Small intestine (tissue), 7 donors: ENCODE data around the gene TMED7. TPM values are rescaled to one million over a fixed set of nuclear protein-coding genes. Genes with fewer than 3 reads are reported as not detected.

Source experiments
- DNase-seq, 2 donors: peaks; one replicate each; pipeline versions ENCODE4 v3.0.0 to v3.0.0-alpha.2; 2013
- FAIRE-seq: peaks from 2 replicates; lab custom pipeline; 2012; peaks lifted over from hg19 to GRCh38; lab: Jason Lieb, UNC
- H3K27ac ChIP-seq, 3 donors: one replicate each; pipeline ENCODE4 v1.5.1; 2013; ENCODE audit warnings: low read length in 2 of 3, mild to moderate bottlenecking in 2 of 3, control low read depth in 1 of 3, inconsistent platforms in 1 of 3, low read depth in 1 of 3, moderate library complexity in 1 of 3
- H3K27me3 ChIP-seq, 3 donors: one replicate each; pipeline ENCODE4 v1.6.1; 2013; ENCODE audit warnings: low read length in 3 of 3, inconsistent platforms in 1 of 3; ENCODE audit not compliant: control insufficient read depth in 3 of 3, insufficient read depth in 3 of 3
- H3K36me3 ChIP-seq, 3 donors: one replicate each; pipeline ENCODE4 v1.6.1; 2013; ENCODE audit warnings: low read length in 3 of 3, inconsistent platforms in 1 of 3, low read depth in 1 of 3, mild to moderate bottlenecking in 1 of 3, moderate library complexity in 1 of 3; ENCODE audit not compliant: control insufficient read depth in 3 of 3, insufficient read depth in 2 of 3
- H3K4me1 ChIP-seq, 3 donors: one replicate each; pipeline ENCODE4 v1.6.1; 2013; ENCODE audit warnings: low read length in 2 of 3, inconsistent platforms in 1 of 3, low read depth in 1 of 3, mild to moderate bottlenecking in 1 of 3, moderate library complexity in 1 of 3; ENCODE audit not compliant: control insufficient read depth in 3 of 3, insufficient read depth in 2 of 3
- H3K4me3 ChIP-seq, 3 donors: one replicate each; pipeline ENCODE4 v1.5.1; 2013; ENCODE audit warnings: low read length in 3 of 3, control low read depth in 1 of 3, inconsistent platforms in 1 of 3, low read depth in 1 of 3, mild to moderate bottlenecking in 1 of 3, moderate library complexity in 1 of 3
- H3K9me3 ChIP-seq, 2 donors: one replicate each; pipeline ENCODE4 v1.6.1; 2013; ENCODE audit warnings: low read depth in 1 of 2, low read length in 1 of 2; ENCODE audit not compliant: control insufficient read depth in 2 of 2, insufficient read depth in 1 of 2
- WGBS, 3 donors: extraction: QIAGEN DNeasy Blood & Tissue Kit; methylation state at CpG; one replicate each; pipeline ENCODE4 v1.1.7; 2013; 5-methylcytosine and 5-hydroxymethylcytosine counted together
- polyA plus RNA-seq, 4 donors: library from polyadenylated mRNA; stranded (reverse) in 3 of 4; unstranded in 1 of 4; fragments of 200-250 nt in 3 of 4; fragments of 120-200 nt in 1 of 4; gene quantifications; one replicate each; pipeline versions ENCODE4 v1.2.1 to v1.2.3, GENCODE V29; 2013
- donor health status: healthy with polysubstance abuse.
- donor health status: control.
- donor health status: control.
- donor health status: Bipolar disorder and iron deficiency.
- donor health status: healthy.

The TMED7 gene
- polyA plus RNA-seq, 4 donors = 12.7 to 128 (median 25.7) TPM

DNA sequence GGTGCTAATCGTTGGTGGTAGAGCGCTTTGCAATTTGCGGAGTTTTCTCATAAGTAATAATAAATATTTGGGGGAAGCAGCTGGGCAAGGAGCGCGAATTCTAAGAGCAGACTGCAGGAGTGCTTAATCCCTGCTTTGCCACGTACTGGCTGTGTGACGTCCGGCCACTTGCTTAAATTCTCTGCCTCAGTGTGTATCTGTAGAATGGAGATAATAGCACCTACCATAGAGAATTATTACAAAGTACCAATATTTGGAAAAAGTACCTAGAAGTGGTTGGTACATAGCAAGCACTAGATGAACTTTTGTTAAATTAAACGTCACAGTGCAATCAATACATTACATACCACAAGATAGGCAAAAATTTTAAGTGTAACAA, 598 bp upstream of the TMED7 start:
- peak overlapping the region; percentile 70 to 98 (median 97) for H3K27ac ChIP-seq
- no peak for FAIRE-seq
- H3K9me3 ChIP-seq = no peaks in the 10 kb centered on the region
- DNase-seq = no peak
- H3K4me1 ChIP-seq = peaks cover 2 to 20% (median 17%) of the 10 kb centered on the region in 3 donors
- H3K36me3 ChIP-seq = no peaks in the 10 kb centered on the region
- no peaks in the 10 kb centered on the region for H3K27me3 ChIP-seq
- WGBS, 3 donors = 0 to 1% (median 0%) methylated on average over 9 of the region's 9 CpGs
- H3K4me3 ChIP-seq = peak overlapping the region; percentile 17 to 89 (median 55)

GRCh38 chr5:115624994-115625393, 842 bp downstream of the TMED7 start:
- H3K4me3 ChIP-seq = peak overlapping the region; percentile 78 to 92 (median 89)
- WGBS, 3 donors = 9 to 24% (median 13%) methylated on average over 3 of the region's 3 CpGs
- peaks cover 2 to 20% (median 17%) of the 10 kb centered on the region in 3 donors for H3K4me1 ChIP-seq
- H3K36me3 ChIP-seq = peaks cover 0 to under 1% (median 0%) of the 10 kb centered on the region in 3 donors
- FAIRE-seq (no peak), DNase-seq (peak in 1 of 2 donors; percentile 20)
- no peaks in the 10 kb centered on the region for H3K9me3 ChIP-seq
- peak overlapping the region; percentile 54 to 98 (median 96) for H3K27ac ChIP-seq
- H3K27me3 ChIP-seq = no peaks in the 10 kb centered on the region

DNA sequence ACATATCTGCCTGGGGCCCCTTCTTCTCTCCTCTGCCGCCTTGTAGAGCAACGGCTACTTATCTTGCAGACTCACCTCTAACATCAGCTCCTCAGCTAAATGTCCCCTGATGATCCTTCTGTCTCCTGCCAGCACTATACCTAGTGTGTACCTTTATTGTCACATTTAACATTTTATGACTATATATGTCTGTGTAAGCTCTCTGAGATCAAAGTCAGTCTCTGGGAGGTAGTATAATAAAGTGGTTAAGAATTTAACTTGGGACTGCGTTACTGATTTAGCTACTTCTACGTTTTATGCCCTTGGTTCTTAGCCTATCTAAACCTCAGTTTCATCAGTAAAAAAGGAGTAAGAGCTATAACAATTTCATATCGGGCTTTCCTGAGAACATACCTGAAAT, 2.2 kb downstream of the TMED7 start:
- H3K4me3 ChIP-seq = peak overlapping the region in 1 of 3 donors; percentile 92
- H3K27me3 ChIP-seq = no peaks in the 10 kb centered on the region
- H3K27ac ChIP-seq = peak overlapping the region in 1 of 3 donors; percentile 98
- H3K36me3 ChIP-seq = peaks cover 0 to 2% (median 0%) of the 10 kb centered on the region in 3 donors
- DNase-seq (peak; percentile 37 to 70), FAIRE-seq (no peak)
- H3K9me3 ChIP-seq = no peaks in the 10 kb centered on the region
- WGBS, 3 donors = 17 to 46% (median 25%) methylated on average over 5 of the region's 5 CpGs
- peaks cover 2 to 20% (median 17%) of the 10 kb centered on the region in 3 donors for H3K4me1 ChIP-seq

DNA sequence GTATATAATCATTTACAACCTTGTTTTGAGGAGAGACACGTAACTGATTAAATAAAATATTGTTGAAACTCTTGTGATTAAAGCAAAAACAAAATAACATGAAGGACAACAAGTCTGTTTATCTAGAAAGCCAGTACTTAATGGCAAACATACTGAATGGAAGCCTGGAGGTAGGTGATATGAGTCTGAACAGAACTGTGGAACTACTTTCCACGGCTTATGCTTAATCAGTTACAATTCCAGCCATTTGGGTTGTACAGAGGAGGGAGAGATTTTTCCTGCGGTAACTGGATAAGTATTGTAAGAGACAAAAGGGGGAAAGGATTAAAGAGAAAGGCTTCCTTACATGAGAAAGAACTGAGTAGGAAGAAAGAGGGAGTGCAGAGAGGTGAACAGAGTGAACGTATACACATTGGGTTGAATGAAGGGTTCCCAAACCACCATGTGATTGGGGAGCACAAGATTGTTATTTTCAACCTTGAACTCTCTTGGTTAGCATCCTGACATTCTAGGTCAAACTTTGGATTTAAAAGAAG, 4.4 kb downstream of the TMED7 start:
- 80 to 85% (median 83%) methylated on average over 4 of the region's 4 CpGs for WGBS, 3 donors
- H3K36me3 ChIP-seq = peaks cover 0 to 4% (median 2%) of the 10 kb centered on the region in 3 donors
- H3K27me3 ChIP-seq = no peaks in the 10 kb centered on the region
- no peak for FAIRE-seq
- H3K4me1 ChIP-seq = peaks cover 2 to 23% (median 17%) of the 10 kb centered on the region in 3 donors
- no peaks in the 10 kb centered on the region for H3K9me3 ChIP-seq
- no peak for DNase-seq
- H3K27ac ChIP-seq = no peak overlapping the region
- no peak overlapping the region for H3K4me3 ChIP-seq

- peaks cover 4 to 8% (median 7%) of the 10 kb centered on the region in 3 donors for H3K36me3 ChIP-seq
- WGBS, 3 donors = 18 to 41% (median 21%) methylated on average over 1 of the region's 1 CpG
- no peak for FAIRE-seq
- no peaks in the 10 kb centered on the region for H3K9me3 ChIP-seq
- H3K27me3 ChIP-seq = no peaks in the 10 kb centered on the region
- peaks cover 0 to 3% (median 0%) of the 10 kb centered on the region in 3 donors for H3K4me1 ChIP-seq
- no peak overlapping the region for H3K4me3 ChIP-seq
- H3K27ac ChIP-seq = peak overlapping the region in 1 of 3 donors; percentile 19
- DNase-seq = peak; percentile 51 to 58
Measured at GRCh38 chr5:115616892-115617291, 8.9 kb downstream of the TMED7 start.

- H3K27ac ChIP-seq = peak overlapping the region in 1 of 3 donors; percentile 19
- FAIRE-seq = no peak
- DNase-seq = no peak
- no peaks in the 10 kb centered on the region for H3K9me3 ChIP-seq
- H3K36me3 ChIP-seq = peaks cover 4 to 8% (median 7%) of the 10 kb centered on the region in 3 donors
- H3K27me3 ChIP-seq = no peaks in the 10 kb centered on the region
- H3K4me3 ChIP-seq = no peak overlapping the region
- H3K4me1 ChIP-seq = peaks cover 0 to 3% (median 0%) of the 10 kb centered on the region in 3 donors
Measured at GRCh38 chr5:115616472-115616871, 9.4 kb downstream of the TMED7 start.

- peaks cover 0 to 2% (median 0%) of the 10 kb centered on the region in 3 donors for H3K4me1 ChIP-seq
- 92 to 98% (median 94%) methylated on average over 5 of the region's 5 CpGs for WGBS, 3 donors
- peaks cover 3 to 7% (median 4%) of the 10 kb centered on the region in 3 donors for H3K36me3 ChIP-seq
- no peak overlapping the region for H3K27ac ChIP-seq
- H3K27me3 ChIP-seq = no peaks in the 10 kb centered on the region
- DNase-seq = no peak
- FAIRE-seq = no peak
- no peaks in the 10 kb centered on the region for H3K9me3 ChIP-seq
- H3K4me3 ChIP-seq = no peak overlapping the region
Measured at GRCh38 chr5:115611873-115612272, 14.0 kb downstream of the TMED7 start.

- Histone ChIP-seq H3K4me3 (no peak overlapping the region), H3K27ac (no peak overlapping the region), H3K4me1 (peaks cover 0 to 2% (median 0%) of the 10 kb centered on the region in 3 donors), H3K36me3 (peaks cover 0 to 4% (median 0%) of the 10 kb centered on the region in 3 donors), H3K9me3 (no peaks in the 10 kb centered on the region), H3K27me3 (no peaks in the 10 kb centered on the region)
- 64 to 76% (median 71%) methylated on average over 2 of the region's 2 CpGs for WGBS, 3 donors
- no peak for DNase-seq
- FAIRE-seq = no peak
Measured at GRCh38 chr5:115607935-115608334, 17.9 kb downstream of the TMED7 start.
